Hippocampal formation (tissue), 2 donors: ENCODE measurements around the gene SPARC.

Experiments used
- DNase-seq, 2 donors: peaks; one replicate each; lab custom pipeline; 2025; lab: John Stamatoyannopoulos, UW

SPARC gene

GRCh38 chr5:151678713-151679112 is 8.0 kb downstream of the SPARC start:
- DNase-seq = no peak

GRCh38 chr5:151677776-151678545 is 8.8 kb downstream of the SPARC start:
- DNase-seq = no peak

GRCh38 chr5:151676719-151677118 is 10.0 kb downstream of the SPARC start:
- no peak for DNase-seq

- no peak for DNase-seq
Measured at GRCh38 chr5:151676314-151676712, 10.4 kb downstream of the SPARC start.

- DNase-seq = no peak
Measured at GRCh38 chr5:151675611-151676313, 11.0 kb downstream of the SPARC start.

GRCh38 chr5:151674626-151675610 is 11.8 kb downstream of the SPARC start:
- DNase-seq = no peak

- no peak for DNase-seq
Measured at GRCh38 chr5:151673421-151673820, 13.3 kb downstream of the SPARC start.

- DNase-seq = no peak
Measured at GRCh38 chr5:151672516-151672915, 14.2 kb downstream of the SPARC start.

GRCh38 chr5:151671950-151672349 is 14.8 kb downstream of the SPARC start:
- no peak for DNase-seq

- DNase-seq = no peak
Measured at GRCh38 chr5:151670953-151671636, 15.6 kb downstream of the SPARC start.

- DNase-seq = no peak
Measured at GRCh38 chr5:151670083-151670686, 16.5 kb downstream of the SPARC start.

GRCh38 chr5:151667083-151667482 is 19.6 kb downstream of the SPARC start:
- no peak for DNase-seq

GRCh38 chr5:151665613-151666012 is 21.1 kb downstream of the SPARC start:
- DNase-seq = no peak

GRCh38 chr5:151664694-151665585 is 21.8 kb downstream of the SPARC start:
- DNase-seq = no peak

GRCh38 chr5:151663617-151664293 is 23.0 kb downstream of the SPARC start:
- peak in 1 of 2 donors; percentile 21 for DNase-seq

- DNase-seq = no peak
Measured at GRCh38 chr5:151662805-151663204, 23.9 kb downstream of the SPARC start.

GRCh38 chr5:151661968-151662732 is 24.6 kb downstream of the SPARC start:
- DNase-seq = no peak

- no peak for DNase-seq
Measured at GRCh38 chr5:151660616-151661495, 25.9 kb downstream of the SPARC start.
